Tibial nerve (tissue), 4 donors: ENCODE results near the gene TH.

Experiments
- CTCF ChIP-seq, 5 experiments: fragments of 200-600 bp in 3 of 5; fragments of 450-650 bp in 2 of 5; sonication (generic) in 3 of 5; IDR thresholded peaks; one replicate each; pipeline ENCODE4 v1.5.1; 2016 to 2019; ENCODE audit warnings: antibody characterized with exemption in 5 of 5, mild to moderate bottlenecking in 3 of 5, moderate library complexity in 2 of 5
- EP300 ChIP-seq, 2 donors: sonication (generic); formaldehyde crosslinking; IDR thresholded peaks; one replicate each; pipeline ENCODE4 v1.6.1; 2017; ENCODE audit warnings: antibody characterized with exemption in 2 of 2, mild to moderate bottlenecking in 1 of 2
- POLR2A ChIP-seq, 2 donors: fragments of 450-650 bp; IDR thresholded peaks; one replicate each; pipeline ENCODE4 v1.6.1; 2017; ENCODE audit warnings: antibody characterized with exemption in 2 of 2, mild to moderate bottlenecking in 2 of 2, moderate library complexity in 2 of 2

- TF ChIP-seq CTCF (IDR thresholded peaks at IDR 0.05) = no peak
- no peak for TF ChIP-seq EP300 (IDR thresholded peaks at IDR 0.05)
- TF ChIP-seq POLR2A (IDR thresholded peaks at IDR 0.05) = no peak
These were observed 38.8 kb downstream of the TH start for GRCh38 chr11:2132874-2133240.
